ENCODE measurements around the gene ACTL8.

Gene ACTL8

GRCh38 chr1:17755120-17755519 is at the start of gene ACTL8:
Gene ACTL8 (plus strand): TSS chr1:17755333. CDS start chr1:17823009, 67,676 bp downstream.
- DNase-seq: no peak

- no peak for DNase-seq
Observed at GRCh38 chr1:17706445-17706844, 48.7 kb upstream of the ACTL8 start.

- DNase-seq: no peak
Observed at GRCh38 chr1:17709981-17710380, 45.2 kb upstream of the ACTL8 start.

- no peak for DNase-seq
Observed at GRCh38 chr1:17710889-17711576, 44.1 kb upstream of the ACTL8 start.

GRCh38 chr1:17711577-17711910 is 43.6 kb upstream of the ACTL8 start:
- no peak for DNase-seq

- no peak for DNase-seq
Observed at GRCh38 chr1:17711941-17712340, 43.2 kb upstream of the ACTL8 start.

GRCh38 chr1:17713993-17714392 is 41.1 kb upstream of the ACTL8 start:
- DNase-seq: no peak

- no peak for DNase-seq
Observed at GRCh38 chr1:17717594-17718535, 37.3 kb upstream of the ACTL8 start.

GRCh38 chr1:17719874-17720273 is 35.3 kb upstream of the ACTL8 start:
- no peak for DNase-seq

GRCh38 chr1:17721444-17721843 is 33.7 kb upstream of the ACTL8 start:
- no peak for DNase-seq

GRCh38 chr1:17723684-17724083 is 31.4 kb upstream of the ACTL8 start:
- DNase-seq: no peak

GRCh38 chr1:17724150-17724549 is 31.0 kb upstream of the ACTL8 start:
- DNase-seq: no peak

- DNase-seq: no peak
Observed at GRCh38 chr1:17725084-17725719, 29.9 kb upstream of the ACTL8 start.

- no peak for DNase-seq
Observed at GRCh38 chr1:17725811-17726582, 29.1 kb upstream of the ACTL8 start.

- DNase-seq: no peak
Observed at GRCh38 chr1:17728123-17728712, 26.9 kb upstream of the ACTL8 start.

- DNase-seq: no peak
Observed at GRCh38 chr1:17729248-17729647, 25.9 kb upstream of the ACTL8 start.

GRCh38 chr1:17729909-17730308 is 25.2 kb upstream of the ACTL8 start:
- DNase-seq: no peak

GRCh38 chr1:17731460-17731859 is 23.7 kb upstream of the ACTL8 start:
- no peak for DNase-seq

GRCh38 chr1:17732475-17732874 is 22.7 kb upstream of the ACTL8 start:
- DNase-seq: no peak

- DNase-seq: no peak
Observed at GRCh38 chr1:17733661-17734060, 21.5 kb upstream of the ACTL8 start.

GRCh38 chr1:17734609-17735008 is 20.5 kb upstream of the ACTL8 start:
- DNase-seq: no peak

- DNase-seq: no peak
Observed at GRCh38 chr1:17735348-17735747, 19.8 kb upstream of the ACTL8 start.

- DNase-seq: no peak
Observed at GRCh38 chr1:17735793-17736192, 19.3 kb upstream of the ACTL8 start.

Data from stimulated activated CD4-positive, alpha-beta T cell treated with anti-CD3 and anti-CD28 coated beads, Interleukin-12 subunit alpha, Interleukin-12 subunit beta, amount 100 ng/mL, for 4 hours (primary cell).